ENCODE results near the gene RPS2.
"Not testable (repeated sequence)": the region's sequence is repeated elsewhere in the genome, so short reads cannot be mapped to it uniquely, and the experiment has no call there.

The RPS2 gene

GRCh38 chr16:1941162-1942046, 23.2 kb downstream of the RPS2 start:
- DNase-seq = no peak

GRCh38 chr16:1940273-1941161, 24.1 kb downstream of the RPS2 start:
- no peak for DNase-seq

- not testable (repeated sequence) for DNase-seq
Observed at GRCh38 chr16:1939833-1940232, 24.8 kb downstream of the RPS2 start.

- DNase-seq = no peak
Observed at GRCh38 chr16:1938910-1939309, 25.7 kb downstream of the RPS2 start.

- DNase-seq = no peak
Observed at GRCh38 chr16:1938316-1938715, 26.3 kb downstream of the RPS2 start.

GRCh38 chr16:1936945-1937479, 27.6 kb downstream of the RPS2 start:
- no peak for DNase-seq

GRCh38 chr16:1933097-1933661, 31.4 kb downstream of the RPS2 start:
- DNase-seq = no peak

- no peak for DNase-seq
Observed at GRCh38 chr16:1932050-1933028, 32.3 kb downstream of the RPS2 start.

GRCh38 chr16:1930338-1930720, 34.3 kb downstream of the RPS2 start:
- DNase-seq = no peak

GRCh38 chr16:1929578-1930337, 34.9 kb downstream of the RPS2 start:
- DNase-seq = peak; percentile 92

- DNase-seq = no peak
Observed at GRCh38 chr16:1929105-1929504, 35.5 kb downstream of the RPS2 start.

- no peak for DNase-seq
Observed at GRCh38 chr16:1926271-1926670, 38.4 kb downstream of the RPS2 start.

GRCh38 chr16:1924095-1924494, 40.5 kb downstream of the RPS2 start:
- no peak for DNase-seq

- peak; percentile 22 for DNase-seq
Observed at GRCh38 chr16:1923299-1924034, 41.2 kb downstream of the RPS2 start.

- DNase-seq = no peak
Observed at GRCh38 chr16:1922357-1922756, 42.3 kb downstream of the RPS2 start.

GRCh38 chr16:1920727-1921171, 43.9 kb downstream of the RPS2 start:
- no peak for DNase-seq

GRCh38 chr16:1920122-1920521, 44.5 kb downstream of the RPS2 start:
- DNase-seq = not testable (repeated sequence)

- DNase-seq = no peak
Observed at GRCh38 chr16:1919327-1919998, 45.2 kb downstream of the RPS2 start.
